Measurements from ENCODE around the gene CMC1.
A peak's percentile ranks its signal among the peaks of the same experiment; 100 is the strongest.
"Not testable (repeated sequence)": the region's sequence is repeated elsewhere in the genome, so short reads cannot be mapped to it uniquely, and the experiment has no call there.

The CMC1 gene, protein sequence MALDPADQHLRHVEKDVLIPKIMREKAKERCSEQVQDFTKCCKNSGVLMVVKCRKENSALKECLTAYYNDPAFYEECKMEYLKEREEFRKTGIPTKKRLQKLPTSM

GRCh38 chr3:28241221-28242160 is at the start of gene CMC1:
Gene CMC1 (plus strand): TSS chr3:28241619. CDS start chr3:28241794, 175 bp downstream.
- H3K9ac ChIP-seq (ENCODE audit: low read depth, low read length), result peak within 1 kb of the TSS; percentile 90
- peaks cover 49% of the 10 kb centered on the region for H3K79me2 ChIP-seq (ENCODE audit: insufficient read depth, low read length)
- TF ChIP-seq, protein P1, sequence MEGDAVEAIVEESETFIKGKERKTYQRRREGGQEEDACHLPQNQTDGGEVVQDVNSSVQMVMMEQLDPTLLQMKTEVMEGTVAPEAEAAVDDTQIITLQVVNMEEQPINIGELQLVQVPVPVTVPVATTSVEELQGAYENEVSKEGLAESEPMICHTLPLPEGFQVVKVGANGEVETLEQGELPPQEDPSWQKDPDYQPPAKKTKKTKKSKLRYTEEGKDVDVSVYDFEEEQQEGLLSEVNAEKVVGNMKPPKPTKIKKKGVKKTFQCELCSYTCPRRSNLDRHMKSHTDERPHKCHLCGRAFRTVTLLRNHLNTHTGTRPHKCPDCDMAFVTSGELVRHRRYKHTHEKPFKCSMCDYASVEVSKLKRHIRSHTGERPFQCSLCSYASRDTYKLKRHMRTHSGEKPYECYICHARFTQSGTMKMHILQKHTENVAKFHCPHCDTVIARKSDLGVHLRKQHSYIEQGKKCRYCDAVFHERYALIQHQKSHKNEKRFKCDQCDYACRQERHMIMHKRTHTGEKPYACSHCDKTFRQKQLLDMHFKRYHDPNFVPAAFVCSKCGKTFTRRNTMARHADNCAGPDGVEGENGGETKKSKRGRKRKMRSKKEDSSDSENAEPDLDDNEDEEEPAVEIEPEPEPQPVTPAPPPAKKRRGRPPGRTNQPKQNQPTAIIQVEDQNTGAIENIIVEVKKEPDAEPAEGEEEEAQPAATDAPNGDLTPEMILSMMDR (IDR thresholded peaks at IDR 0.05; ENCODE audit: borderline replicate concordance, extremely low read depth, low read length, poor library complexity, severe bottlenecking), result no peak
- no peak for TF ChIP-seq EZH2 (IDR thresholded peaks at IDR 0.05; ENCODE audit: borderline replicate concordance, low read depth, low read length, severe bottlenecking)
- DNase-seq, result peak; percentile 98
- H3K4me3 ChIP-seq (ENCODE audit: low read depth in 1 of 2, low read length in 2 of 2), result peak within 1 kb of the TSS; percentile 54 to 86
- peak within 1 kb of the TSS; percentile 89 for H3K27ac ChIP-seq (ENCODE audit: low read length)
- no peaks in the 10 kb centered on the region for H4K20me1 ChIP-seq (ENCODE audit: insufficient read depth, low read length)
- no peaks in the 10 kb centered on the region for H3K27me3 ChIP-seq (ENCODE audit: insufficient read depth, low read length, poor library complexity)
- peaks cover 42% of the 10 kb centered on the region for H3K4me1 ChIP-seq (ENCODE audit: insufficient read depth, low read length)
- no peaks in the 10 kb centered on the region for H3K9me3 ChIP-seq (ENCODE audit: insufficient read depth, low read length, severe bottlenecking)
- no peaks in the 10 kb centered on the region; the same call in 1 of the 2 replicates for H3K36me3 ChIP-seq (ENCODE audit: insufficient read depth, low read length)
- peak; percentile 94 for ATAC-seq (ENCODE audit: insufficient read depth, low read depth)
- H3K4me2 ChIP-seq (ENCODE audit: insufficient read depth, low read length), result peak within 1 kb of the TSS; percentile 82
- peak within 1 kb of the TSS; percentile 83 for H2AFZ ChIP-seq (ENCODE audit: low read depth, low read length)

GRCh38 chr3:28198161-28198560 is 43.3 kb upstream of the CMC1 start:
- no peak overlapping the region for H3K27ac ChIP-seq (ENCODE audit: low read length)
- TF ChIP-seq, protein P1 (IDR thresholded peaks at IDR 0.05; ENCODE audit: borderline replicate concordance, extremely low read depth, low read length, poor library complexity, severe bottlenecking), result no peak
- TF ChIP-seq EZH2 (IDR thresholded peaks at IDR 0.05; ENCODE audit: borderline replicate concordance, low read depth, low read length, severe bottlenecking), result no peak
- ATAC-seq (ENCODE audit: insufficient read depth, low read depth) (no peak), DNase-seq (no peak)
- H3K9ac ChIP-seq (ENCODE audit: low read depth, low read length), result no peak overlapping the region
- H3K9me3 ChIP-seq (ENCODE audit: insufficient read depth, low read length, severe bottlenecking), result no peaks in the 10 kb centered on the region
- H4K20me1 ChIP-seq (ENCODE audit: insufficient read depth, low read length), result no peaks in the 10 kb centered on the region
- no peak overlapping the region for H3K4me2 ChIP-seq (ENCODE audit: insufficient read depth, low read length)
- H3K79me2 ChIP-seq (ENCODE audit: insufficient read depth, low read length), result no peaks in the 10 kb centered on the region
- H2AFZ ChIP-seq (ENCODE audit: low read depth, low read length), result no peak overlapping the region
- H3K27me3 ChIP-seq (ENCODE audit: insufficient read depth, low read length, poor library complexity), result no peaks in the 10 kb centered on the region
- no peak overlapping the region for H3K4me3 ChIP-seq (ENCODE audit: low read depth in 1 of 2, low read length in 2 of 2)
- no peaks in the 10 kb centered on the region for H3K4me1 ChIP-seq (ENCODE audit: insufficient read depth, low read length)
- H3K36me3 ChIP-seq (ENCODE audit: insufficient read depth, low read length), result no peaks in the 10 kb centered on the region

DNA sequence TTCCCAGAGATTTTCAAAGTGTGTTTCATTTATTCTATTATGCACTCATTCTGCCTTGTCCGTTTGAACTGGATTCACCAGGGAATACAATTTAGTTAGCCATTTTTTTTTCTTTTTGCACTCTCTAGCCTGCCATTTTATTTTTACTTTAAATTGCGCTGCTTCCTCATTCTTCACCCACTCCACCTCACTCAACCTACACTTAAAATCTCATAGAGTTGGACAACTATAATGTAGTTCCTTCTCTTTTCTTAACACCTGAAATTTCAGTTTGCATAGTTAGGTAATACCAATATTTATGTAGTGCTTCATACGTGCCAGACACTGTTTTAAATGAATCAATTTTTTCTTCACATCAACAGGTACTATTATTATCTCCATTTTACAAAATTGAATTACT is 42.4 kb upstream of the CMC1 start:
- no peaks in the 10 kb centered on the region for H3K4me1 ChIP-seq (ENCODE audit: insufficient read depth, low read length)
- no peaks in the 10 kb centered on the region for H4K20me1 ChIP-seq (ENCODE audit: insufficient read depth, low read length)
- H3K36me3 ChIP-seq (ENCODE audit: insufficient read depth, low read length), result no peaks in the 10 kb centered on the region
- no peak for TF ChIP-seq EZH2 (IDR thresholded peaks at IDR 0.05; ENCODE audit: borderline replicate concordance, low read depth, low read length, severe bottlenecking)
- H3K79me2 ChIP-seq (ENCODE audit: insufficient read depth, low read length), result no peaks in the 10 kb centered on the region
- no peak overlapping the region for H3K27ac ChIP-seq (ENCODE audit: low read length)
- H3K9me3 ChIP-seq (ENCODE audit: insufficient read depth, low read length, severe bottlenecking), result no peaks in the 10 kb centered on the region
- no peak overlapping the region for H3K4me3 ChIP-seq (ENCODE audit: low read depth in 1 of 2, low read length in 2 of 2)
- H3K27me3 ChIP-seq (ENCODE audit: insufficient read depth, low read length, poor library complexity), result no peaks in the 10 kb centered on the region
- no peak for DNase-seq
- no peak for ATAC-seq (ENCODE audit: insufficient read depth, low read depth)
- no peak overlapping the region for H2AFZ ChIP-seq (ENCODE audit: low read depth, low read length)
- H3K9ac ChIP-seq (ENCODE audit: low read depth, low read length), result no peak overlapping the region
- H3K4me2 ChIP-seq (ENCODE audit: insufficient read depth, low read length), result no peak overlapping the region

DNA sequence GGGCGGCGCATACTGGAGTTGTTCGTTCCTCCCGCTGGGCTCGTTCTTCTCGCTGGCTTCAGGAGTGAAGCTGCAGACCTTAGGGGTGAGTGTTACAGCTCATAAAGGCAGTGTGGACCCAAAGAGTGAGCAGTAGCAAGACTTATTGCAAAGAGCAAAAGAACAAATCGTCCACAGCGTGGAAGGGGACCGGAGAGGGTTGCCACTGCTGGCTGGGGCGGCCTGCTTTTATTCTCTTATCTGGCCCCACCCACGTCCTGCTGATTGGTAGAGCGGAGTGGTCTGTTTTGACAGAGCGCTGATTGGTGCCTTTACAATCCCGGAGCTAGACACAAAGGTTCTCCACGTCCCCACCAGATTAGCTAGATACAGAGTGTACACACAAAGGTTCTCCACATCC is 41.8 kb upstream of the CMC1 start:
- H2AFZ ChIP-seq (ENCODE audit: low read depth, low read length); H4K20me1 ChIP-seq (ENCODE audit: insufficient read depth, low read length); H3K27me3 ChIP-seq (ENCODE audit: insufficient read depth, low read length, poor library complexity); ATAC-seq (ENCODE audit: insufficient read depth, low read depth); H3K4me1 ChIP-seq (ENCODE audit: insufficient read depth, low read length); H3K36me3 ChIP-seq (ENCODE audit: insufficient read depth, low read length); DNase-seq; H3K9ac ChIP-seq (ENCODE audit: low read depth, low read length); H3K4me2 ChIP-seq (ENCODE audit: insufficient read depth, low read length); H3K9me3 ChIP-seq (ENCODE audit: insufficient read depth, low read length, severe bottlenecking); H3K4me3 ChIP-seq (ENCODE audit: low read depth in 1 of 2, low read length in 2 of 2); H3K79me2 ChIP-seq (ENCODE audit: insufficient read depth, low read length); H3K27ac ChIP-seq (ENCODE audit: low read length): not testable (repeated sequence)

DNA sequence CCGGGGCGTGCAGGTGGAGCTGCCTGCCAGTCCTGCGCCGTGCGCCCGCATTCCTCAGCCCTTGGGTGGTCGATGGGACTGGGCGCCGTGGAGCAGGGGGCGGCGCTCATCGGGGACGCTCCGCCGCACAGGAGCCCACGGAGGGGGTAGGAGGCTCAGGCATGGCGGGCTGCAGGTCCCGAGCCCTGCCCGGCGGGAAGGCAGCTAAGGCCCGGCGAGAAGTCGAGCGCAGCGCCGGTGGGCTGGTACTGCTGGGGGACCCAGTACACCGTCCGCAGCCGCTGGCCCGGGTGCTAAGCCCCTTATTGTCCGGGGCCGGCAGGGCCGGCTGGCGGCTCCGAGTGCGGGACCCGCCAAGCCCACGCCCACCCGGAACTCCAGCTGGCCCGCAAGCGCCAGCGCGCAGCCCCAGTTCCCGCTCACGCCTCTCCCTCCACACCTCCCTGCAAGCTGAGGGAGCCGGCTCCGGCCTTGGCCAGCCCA is 41.0 kb upstream of the CMC1 start:
- H3K27me3 ChIP-seq (ENCODE audit: insufficient read depth, low read length, poor library complexity); H3K27ac ChIP-seq (ENCODE audit: low read length); H3K79me2 ChIP-seq (ENCODE audit: insufficient read depth, low read length); H3K36me3 ChIP-seq (ENCODE audit: insufficient read depth, low read length); H2AFZ ChIP-seq (ENCODE audit: low read depth, low read length); H3K4me2 ChIP-seq (ENCODE audit: insufficient read depth, low read length); ATAC-seq (ENCODE audit: insufficient read depth, low read depth); H3K9me3 ChIP-seq (ENCODE audit: insufficient read depth, low read length, severe bottlenecking); H3K9ac ChIP-seq (ENCODE audit: low read depth, low read length); H3K4me3 ChIP-seq (ENCODE audit: low read depth in 1 of 2, low read length in 2 of 2); H4K20me1 ChIP-seq (ENCODE audit: insufficient read depth, low read length); DNase-seq; H3K4me1 ChIP-seq (ENCODE audit: insufficient read depth, low read length): not testable (repeated sequence)
